HAP-1 (cell line): ENCODE measurements around the gene SPSB3.

ENCODE experiments used
- DNase-seq, 2 experiments: peaks; one replicate each; pipeline ENCODE4 v3.0.0-alpha.2; 2016 to 2020; ENCODE audit warnings: low spot score in 2 of 2
- H3K27me3 ChIP-seq: fragments of 250-450 bp; sonication (Bioruptor Pico); 2 replicates; pipeline ENCODE4 v1.5.1; 2020; ENCODE audit warnings: low read depth, mild to moderate bottlenecking, moderate library complexity
- H3K36me3 ChIP-seq: fragments of 250-450 bp; sonication (Bioruptor Pico); replicated peaks from 2 replicates; pipeline ENCODE4 v1.5.1; 2020; ENCODE audit warnings: mild to moderate bottlenecking
- H3K4me1 ChIP-seq: fragments of 250-450 bp; sonication (Bioruptor Pico); 2 replicates; pipeline ENCODE4 v1.5.1; 2020; ENCODE audit warnings: mild to moderate bottlenecking
- H3K4me3 ChIP-seq: fragments of 250-450 bp; sonication (Bioruptor Pico); 2 replicates; pipeline ENCODE4 v1.5.1; 2020; ENCODE audit warnings: mild to moderate bottlenecking, moderate library complexity
- H3K9me3 ChIP-seq: fragments of 250-450 bp; sonication (Bioruptor Pico); 2 replicates; pipeline ENCODE4 v1.5.1; 2020; ENCODE audit warnings: mild to moderate bottlenecking, moderate library complexity
- in situ Hi-C: fragments of 300-500 bp; cut with MboI; formaldehyde crosslinking; loops from 3 replicates; pipeline ENCODE4 v1.14.3; 2020; ENCODE audit warnings: low sequenced_read_pairs, inconsistent platforms, mixed read lengths

Gene SPSB3

GRCh38 chr16:1731603-1732002, 50.8 kb downstream of the SPSB3 start:
- in situ Hi-C loops, result no loop called here

GRCh38 chr16:1731073-1731472, 51.3 kb downstream of the SPSB3 start:
- Histone ChIP-seq H3K4me3 (no peak overlapping the region), H3K4me1 (no peaks in the 10 kb centered on the region), H3K36me3 (peaks cover 20% of the 10 kb centered on the region), H3K27me3 (no peaks in the 10 kb centered on the region), H3K9me3 (no peaks in the 10 kb centered on the region)
- in situ Hi-C loops, result no loop called here
- no peak for DNase-seq

More at GRCh38 chr16:1731603-1732002, 50.8 kb downstream of the SPSB3 start:
- Histone ChIP-seq H3K4me1 (no peaks in the 10 kb centered on the region), H3K9me3 (no peaks in the 10 kb centered on the region), H3K27me3 (no peaks in the 10 kb centered on the region), H3K36me3 (peaks cover 17% of the 10 kb centered on the region), H3K4me3 (no peak overlapping the region)
- no peak for DNase-seq

GRCh38 chr16:1729445-1729844, 52.9 kb downstream of the SPSB3 start:
- H3K4me3 ChIP-seq, result no peak overlapping the region
- H3K4me1 ChIP-seq, result no peaks in the 10 kb centered on the region
- no peak for DNase-seq
- in situ Hi-C loops, result no loop called here
- no peaks in the 10 kb centered on the region for H3K27me3 ChIP-seq
- peaks cover 28% of the 10 kb centered on the region for H3K36me3 ChIP-seq
- H3K9me3 ChIP-seq, result no peaks in the 10 kb centered on the region

GRCh38 chr16:1729026-1729425, 53.3 kb downstream of the SPSB3 start:
- DNase-seq, result no peak
- Histone ChIP-seq H3K27me3 (no peaks in the 10 kb centered on the region), H3K36me3 (peaks cover 29% of the 10 kb centered on the region), H3K9me3 (no peaks in the 10 kb centered on the region), H3K4me3 (no peak overlapping the region), H3K4me1 (no peaks in the 10 kb centered on the region)
- in situ Hi-C loops, result no loop called here

GRCh38 chr16:1727651-1728624, 54.4 kb downstream of the SPSB3 start:
- Histone ChIP-seq H3K27me3 (no peaks in the 10 kb centered on the region), H3K36me3 (peaks cover 24% of the 10 kb centered on the region), H3K9me3 (no peaks in the 10 kb centered on the region), H3K4me3 (no peak overlapping the region), H3K4me1 (peaks cover 6% of the 10 kb centered on the region; the same call in 1 of the 2 replicates)
- in situ Hi-C loops, result no loop called here
- no peak for DNase-seq
